Parathyroid adenoma (tissue), 2 donors: Measurements from ENCODE around the gene NHERF2.

Experiments
- H2AFZ ChIP-seq: fragments of 300-600 bp; sonication (generic); one replicate; pipeline ENCODE4 v1.7.0; 2017; ENCODE audit warnings: antibody characterized with exemption, mild to moderate bottlenecking
- H3K27ac ChIP-seq: fragments of 300-600 bp; sonication (generic); one replicate; pipeline ENCODE4 v1.7.0; 2017
- H3K27me3 ChIP-seq: fragments of 300-600 bp; sonication (generic); one replicate; pipeline ENCODE4 v1.7.0; 2017; ENCODE audit warnings: low read length; ENCODE audit not compliant: control insufficient read depth, insufficient read depth
- H3K36me3 ChIP-seq: fragments of 300-600 bp; sonication (generic); one replicate; pipeline ENCODE4 v1.7.0; 2017; ENCODE audit warnings: low read length; ENCODE audit not compliant: control insufficient read depth, insufficient read depth
- H3K4me1 ChIP-seq: fragments of 300-600 bp; sonication (generic); one replicate; pipeline ENCODE4 v1.7.0; 2017; ENCODE audit warnings: control low read depth
- H3K4me2 ChIP-seq: fragments of 300-600 bp; sonication (generic); one replicate; pipeline ENCODE4 v1.7.0; 2017; ENCODE audit warnings: low read length
- H3K4me3 ChIP-seq: fragments of 300-600 bp; sonication (generic); one replicate; pipeline ENCODE4 v1.7.0; 2017; ENCODE audit warnings: low read depth, low read length
- H3K79me2 ChIP-seq: fragments of 300-600 bp; sonication (generic); one replicate; pipeline ENCODE4 v1.7.0; 2017; ENCODE audit warnings: control low read depth
- H3K9ac ChIP-seq: fragments of 300-600 bp; sonication (generic); one replicate; pipeline ENCODE4 v1.7.0; 2017; ENCODE audit warnings: mild to moderate bottlenecking
- H3K9me3 ChIP-seq: fragments of 300-600 bp; sonication (generic); one replicate; pipeline ENCODE4 v1.7.0; 2017; ENCODE audit warnings: low read length; ENCODE audit not compliant: control insufficient read depth
- CTCF ChIP-seq: fragments of 300-600 bp; sonication (generic); IDR thresholded peaks from one replicate; pipeline ENCODE4 v1.7.0; 2017; ENCODE audit warnings: antibody characterized with exemption, mild to moderate bottlenecking
- donor health status: primary hyperparathyroidism.

Gene NHERF2

GRCh38 chr16:2074071-2074470, 47.4 kb downstream of the NHERF2 start:
- TF ChIP-seq CTCF: no peak
- Histone ChIP-seq H3K79me2 (peaks cover 4% of the 10 kb centered on the region), H3K9me3 (no peaks in the 10 kb centered on the region), H3K4me1 (no peaks in the 10 kb centered on the region), H2AFZ (no peak overlapping the region), H3K9ac (no peak overlapping the region), H3K27me3 (no peaks in the 10 kb centered on the region), H3K36me3 (no peaks in the 10 kb centered on the region), H3K27ac (no peak overlapping the region), H3K4me3 (no peak overlapping the region), H3K4me2 (no peak overlapping the region)

GRCh38 chr16:2075631-2076030, 48.9 kb downstream of the NHERF2 start:
- H3K27ac ChIP-seq: no peak overlapping the region
- no peak overlapping the region for H3K4me3 ChIP-seq
- H2AFZ ChIP-seq: no peak overlapping the region
- H3K27me3 ChIP-seq: no peaks in the 10 kb centered on the region
- no peaks in the 10 kb centered on the region for H3K4me1 ChIP-seq
- H3K9me3 ChIP-seq: no peaks in the 10 kb centered on the region
- no peak overlapping the region for H3K4me2 ChIP-seq
- H3K79me2 ChIP-seq: peaks cover 4% of the 10 kb centered on the region
- no peak overlapping the region for H3K9ac ChIP-seq
- no peak for TF ChIP-seq CTCF
- no peaks in the 10 kb centered on the region for H3K36me3 ChIP-seq

GRCh38 chr16:2076072-2076865, 49.6 kb downstream of the NHERF2 start:
- Histone ChIP-seq H3K9ac (no peak overlapping the region), H3K27me3 (no peaks in the 10 kb centered on the region), H3K27ac (no peak overlapping the region), H2AFZ (no peak overlapping the region), H3K4me2 (no peak overlapping the region), H3K9me3 (no peaks in the 10 kb centered on the region), H3K36me3 (no peaks in the 10 kb centered on the region), H3K4me1 (no peaks in the 10 kb centered on the region), H3K79me2 (peaks cover 4% of the 10 kb centered on the region), H3K4me3 (no peak overlapping the region)
- no peak for TF ChIP-seq CTCF

- no peaks in the 10 kb centered on the region for H3K4me1 ChIP-seq
- H3K27me3 ChIP-seq: no peaks in the 10 kb centered on the region
- no peaks in the 10 kb centered on the region for H3K36me3 ChIP-seq
- H3K27ac ChIP-seq: no peak overlapping the region
- H3K4me3 ChIP-seq: no peak overlapping the region
- H3K9me3 ChIP-seq: no peaks in the 10 kb centered on the region
- peaks cover 4% of the 10 kb centered on the region for H3K79me2 ChIP-seq
- H3K9ac ChIP-seq: no peak overlapping the region
- H3K4me2 ChIP-seq: no peak overlapping the region
- H2AFZ ChIP-seq: no peak overlapping the region
- TF ChIP-seq CTCF: no peak
Observed at GRCh38 chr16:2077016-2077415, 50.3 kb downstream of the NHERF2 start.

- Histone ChIP-seq H3K4me3 (no peak overlapping the region), H3K4me1 (no peaks in the 10 kb centered on the region), H3K79me2 (peaks cover 4% of the 10 kb centered on the region), H3K9me3 (no peaks in the 10 kb centered on the region), H3K9ac (no peak overlapping the region), H3K4me2 (no peak overlapping the region), H2AFZ (no peak overlapping the region), H3K27ac (no peak overlapping the region), H3K27me3 (no peaks in the 10 kb centered on the region), H3K36me3 (no peaks in the 10 kb centered on the region)
- TF ChIP-seq CTCF: no peak
Observed at GRCh38 chr16:2077696-2078095, 51.0 kb downstream of the NHERF2 start.
